ENCODE data around the gene C5orf24. TPM values are rescaled to one million over a fixed set of nuclear protein-coding genes. Genes with fewer than 3 reads are reported as not detected.

Gene C5orf24
- total and polyA plus RNA-seq, 2 donors from 2014 or later = 18.2 to 46.1 TPM

DNA sequence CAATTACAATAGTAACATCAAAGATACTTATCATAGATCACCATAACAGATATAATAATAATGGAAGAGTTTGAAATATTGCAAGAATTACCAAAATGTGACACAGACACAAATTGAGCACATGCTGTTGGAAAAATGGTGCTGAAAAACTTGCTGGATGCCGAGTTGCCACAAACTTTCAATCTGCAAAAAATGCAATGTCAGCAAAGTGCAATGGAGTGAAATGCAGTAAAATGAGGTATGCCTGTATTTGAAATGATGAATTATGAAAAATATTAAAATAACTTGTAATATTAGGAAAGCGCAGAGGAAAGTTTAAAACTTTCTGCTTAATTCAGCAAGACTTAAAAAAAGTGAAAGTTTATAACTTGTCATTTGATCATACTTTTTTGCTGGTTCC, 47.2 kb downstream of the C5orf24 start:
- Histone ChIP-seq H3K36me3 (ENCODE audit: control insufficient read depth in 2 of 3, insufficient read depth in 3 of 3, low read length in 3 of 3) (peaks cover 0 to 3% (median under 1%) of the 10 kb centered on the region in 3 donors), H3K27ac (ENCODE audit: low read depth in 2 of 2, low read length in 2 of 2) (no peak overlapping the region), H3K27me3 (ENCODE audit: control insufficient read depth, insufficient read depth, low read length) (no peaks in the 10 kb centered on the region), H3K4me3 (ENCODE audit: low read length in 3 of 3) (no peak overlapping the region), H3K9me3 (ENCODE audit: control insufficient read depth in 2 of 3, insufficient read depth in 1 of 3, low read length in 3 of 3) (no peaks in the 10 kb centered on the region), H3K4me1 (ENCODE audit: control insufficient read depth in 2 of 3, insufficient read depth in 2 of 3, low read depth in 1 of 3, low read length in 3 of 3) (no peaks in the 10 kb centered on the region), H3K9ac (ENCODE audit: low read length in 3 of 3) (no peak overlapping the region)
- intact Hi-C loops (cut with DNase I) = no loop called here
- DNase-seq (no peak), FAIRE-seq (no peak)
- TF ChIP-seq CTCF (IDR thresholded peaks at IDR 0.05; ENCODE audit: borderline replicate concordance, extremely low read depth, insufficient read depth) = no peak

- no peaks in the 10 kb centered on the region for H3K27me3 ChIP-seq (ENCODE audit: control insufficient read depth, insufficient read depth, low read length)
- H3K9me3 ChIP-seq (ENCODE audit: control insufficient read depth in 2 of 3, insufficient read depth in 1 of 3, low read length in 3 of 3) = no peaks in the 10 kb centered on the region
- intact Hi-C loops (cut with DNase I) = no loop called here
- H3K27ac ChIP-seq (ENCODE audit: low read depth in 2 of 2, low read length in 2 of 2) = no peak overlapping the region
- DNase-seq = no peak
- peaks cover 0 to 2% (median 0%) of the 10 kb centered on the region in 3 donors for H3K36me3 ChIP-seq (ENCODE audit: control insufficient read depth in 2 of 3, insufficient read depth in 3 of 3, low read length in 3 of 3)
- H3K9ac ChIP-seq (ENCODE audit: low read length in 3 of 3) = no peak overlapping the region
- H3K4me3 ChIP-seq (ENCODE audit: low read length in 3 of 3) = no peak overlapping the region
- no peak for FAIRE-seq
- TF ChIP-seq CTCF (IDR thresholded peaks at IDR 0.05; ENCODE audit: borderline replicate concordance, extremely low read depth, insufficient read depth) = no peak
- H3K4me1 ChIP-seq (ENCODE audit: control insufficient read depth in 2 of 3, insufficient read depth in 2 of 3, low read depth in 1 of 3, low read length in 3 of 3) = no peaks in the 10 kb centered on the region
Observed at GRCh38 chr5:134893748-134894505, 48.2 kb downstream of the C5orf24 start.

DNA sequence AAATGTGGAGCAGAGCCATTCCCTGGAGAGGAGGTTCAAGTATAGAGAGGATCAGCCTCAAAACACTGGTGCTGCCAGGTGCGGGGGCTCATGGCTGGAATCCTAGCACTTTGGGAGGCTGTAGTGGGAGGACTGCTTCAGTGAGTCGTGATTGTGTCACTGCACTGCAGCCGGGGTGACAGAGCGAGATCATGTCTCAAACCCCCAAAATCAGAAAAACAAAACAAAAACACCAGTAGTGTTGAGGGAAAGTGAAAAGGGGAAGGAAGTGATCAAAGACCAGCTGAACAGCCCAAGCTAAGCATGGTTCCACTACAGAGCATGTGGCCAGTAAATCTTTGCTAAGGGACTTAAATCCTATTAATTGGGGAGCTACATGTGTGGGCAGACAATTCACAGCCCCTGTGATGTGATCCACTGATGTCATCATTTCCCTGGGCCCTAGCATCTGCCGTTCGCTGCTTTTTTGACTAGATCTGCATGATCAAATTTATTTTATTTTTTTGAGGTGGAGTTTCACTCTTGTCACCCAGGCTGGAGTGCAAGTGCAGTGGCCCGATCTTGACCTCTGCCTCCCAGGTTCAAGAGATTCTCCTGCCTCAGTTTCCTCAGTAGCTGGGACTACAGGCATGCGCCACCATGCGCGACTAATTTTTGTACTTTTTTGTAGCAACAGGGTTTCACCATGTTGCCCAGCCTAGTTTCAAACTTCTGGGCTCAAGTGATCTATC, 56.5 kb downstream of the C5orf24 start:
- no peak overlapping the region for H3K27ac ChIP-seq (ENCODE audit: low read depth in 2 of 2, low read length in 2 of 2)
- DNase-seq (no peak), FAIRE-seq (no peak)
- no peaks in the 10 kb centered on the region for H3K9me3 ChIP-seq (ENCODE audit: control insufficient read depth in 2 of 3, insufficient read depth in 1 of 3, low read length in 3 of 3)
- peaks cover 0 to 5% (median 2%) of the 10 kb centered on the region in 3 donors for H3K36me3 ChIP-seq (ENCODE audit: control insufficient read depth in 2 of 3, insufficient read depth in 3 of 3, low read length in 3 of 3)
- TF ChIP-seq CTCF (IDR thresholded peaks at IDR 0.05; ENCODE audit: borderline replicate concordance, extremely low read depth, insufficient read depth) = no peak
- intact Hi-C loops (cut with DNase I) = no loop called here
- no peak overlapping the region for H3K4me3 ChIP-seq (ENCODE audit: low read length in 3 of 3)
- no peak overlapping the region for H3K9ac ChIP-seq (ENCODE audit: low read length in 3 of 3)
- no peaks in the 10 kb centered on the region for H3K4me1 ChIP-seq (ENCODE audit: control insufficient read depth in 2 of 3, insufficient read depth in 2 of 3, low read depth in 1 of 3, low read length in 3 of 3)
- H3K27me3 ChIP-seq (ENCODE audit: control insufficient read depth, insufficient read depth, low read length) = no peaks in the 10 kb centered on the region
